GM18907 (cell line): ENCODE measurements around the gene CARMIL1.

ENCODE experiments used
- ATAC-seq: cut with Tn5 transposase; IDR thresholded peaks from one replicate; pipeline ENCODE4 v1.9.1; 2021; ENCODE audit warnings: mild to moderate bottlenecking, moderate library complexity; ENCODE audit not compliant: unreplicated experiment

The CARMIL1 gene

GRCh38 chr6:25278914-25279747 is at the start of gene CARMIL1:
CARMIL1 (plus strand) TSS chr6:25279374; CDS start chr6:25279796, 422 bp downstream.
- peak; percentile 75 for ATAC-seq

- ATAC-seq, result no peak
These were observed 49.4 kb upstream of the CARMIL1 start for GRCh38 chr6:25229671-25230321.

GRCh38 chr6:25232479-25232878 is 46.7 kb upstream of the CARMIL1 start:
- ATAC-seq, result no peak

GRCh38 chr6:25233226-25233625 is 45.9 kb upstream of the CARMIL1 start:
- no peak for ATAC-seq

GRCh38 chr6:25237579-25237978 is 41.6 kb upstream of the CARMIL1 start:
- no peak for ATAC-seq

GRCh38 chr6:25239059-25239458 is 40.1 kb upstream of the CARMIL1 start:
- no peak for ATAC-seq

- no peak for ATAC-seq
These were observed 39.7 kb upstream of the CARMIL1 start for GRCh38 chr6:25239498-25239897.

GRCh38 chr6:25242567-25242966 is 36.6 kb upstream of the CARMIL1 start:
- no peak for ATAC-seq

GRCh38 chr6:25244865-25245264 is 34.3 kb upstream of the CARMIL1 start:
- no peak for ATAC-seq

GRCh38 chr6:25248123-25248522 is 31.1 kb upstream of the CARMIL1 start:
- ATAC-seq, result no peak

- no peak for ATAC-seq
These were observed 30.0 kb upstream of the CARMIL1 start for GRCh38 chr6:25249133-25249532.

- ATAC-seq, result no peak
These were observed 28.3 kb upstream of the CARMIL1 start for GRCh38 chr6:25250878-25251277.

- ATAC-seq, result no peak
These were observed 27.7 kb upstream of the CARMIL1 start for GRCh38 chr6:25251426-25251825.

- ATAC-seq, result no peak
These were observed 25.8 kb upstream of the CARMIL1 start for GRCh38 chr6:25253351-25253750.

- ATAC-seq, result no peak
These were observed 24.5 kb upstream of the CARMIL1 start for GRCh38 chr6:25254671-25255070.

GRCh38 chr6:25257686-25258348 is 21.4 kb upstream of the CARMIL1 start:
- ATAC-seq, result no peak

GRCh38 chr6:25259756-25260155 is 19.4 kb upstream of the CARMIL1 start:
- no peak for ATAC-seq

- ATAC-seq, result no peak
These were observed 15.5 kb upstream of the CARMIL1 start for GRCh38 chr6:25263657-25264056.

- no peak for ATAC-seq
These were observed 12.6 kb upstream of the CARMIL1 start for GRCh38 chr6:25266456-25267100.

GRCh38 chr6:25267662-25268061 is 11.5 kb upstream of the CARMIL1 start:
- no peak for ATAC-seq

- ATAC-seq, result no peak
These were observed 8.6 kb upstream of the CARMIL1 start for GRCh38 chr6:25270559-25270958.
